GM15510 (cell line): ENCODE results near the gene GCHFR.

Experiments
- POLR2A ChIP-seq: IDR thresholded peaks from 3 replicates; pipeline ENCODE4 v1.6.1; 2011; ENCODE audit warnings: borderline replicate concordance; ENCODE audit not compliant: insufficient read length; ENCODE audit errors: extremely low read depth

Gene GCHFR

GRCh38 chr15:40812721-40813425 is 49.0 kb downstream of the GCHFR start:
- TF ChIP-seq POLR2A, result no peak

- no peak for TF ChIP-seq POLR2A
These were observed 51.3 kb downstream of the GCHFR start for GRCh38 chr15:40815042-40815698.
